A549 (cell line): ENCODE data around the gene CCDC30. TPM values are rescaled to one million over a fixed set of nuclear protein-coding genes. Genes with fewer than 3 reads are reported as not detected.

ENCODE experiments used
- BHLHE40 ChIP-seq: IDR thresholded peaks from 2 replicates; pipeline ENCODE4 v1.6.1; 2012; ENCODE audit warnings: low read depth, low read length, inconsistent platforms
- CBX8 ChIP-seq: fragments of 200-600 bp; sonication (generic); IDR thresholded peaks from 2 replicates; pipeline ENCODE4 v1.6.1; 2016
- CEBPB ChIP-seq, 2 experiments: fragments of >200 bp in 1 of 2; sonication (Bioruptor Twin) in 1 of 2; formaldehyde crosslinking in 1 of 2; IDR thresholded peaks; 2 replicates each; pipeline ENCODE4 v1.6.1; 2012 to 2016
- CHD2 ChIP-seq: fragments of 150-350 bp; IDR thresholded peaks from 2 replicates; pipeline ENCODE4 v1.6.1; 2014; ENCODE audit warnings: low read length; ENCODE audit not compliant: partially characterized antibody
- EHF ChIP-seq: fragments of 250-450 bp; sonication (Bioruptor Pico); IDR thresholded peaks from 2 replicates; pipeline ENCODE4 v1.5.0; 2020; ENCODE audit warnings: mild to moderate bottlenecking
- EHMT2 ChIP-seq: fragments of 200-600 bp; sonication (generic); IDR thresholded peaks from 2 replicates; pipeline ENCODE4 v1.6.1; 2016; ENCODE audit warnings: antibody characterized with exemption, low read depth, mild to moderate bottlenecking, moderate library complexity
- EP300 ChIP-seq, 2 experiments: fragments of >200 bp; sonication (Bioruptor Twin); formaldehyde crosslinking; IDR thresholded peaks; 2 replicates in 1 of 2; 3 replicates in 1 of 2; pipeline ENCODE4 v1.6.1; 2016 to 2017
- ESRRA ChIP-seq: fragments of 150-350 bp; IDR thresholded peaks from 2 replicates; pipeline ENCODE4 v1.6.1; 2014; ENCODE audit warnings: mild to moderate bottlenecking, low read length, borderline replicate concordance
- FOSB ChIP-seq: fragments of 250-450 bp; sonication (Bioruptor Pico); IDR thresholded peaks from 2 replicates; pipeline ENCODE4 v1.5.0; 2020; ENCODE audit warnings: mild to moderate bottlenecking, moderate library complexity
- FOXS1 ChIP-seq: fragments of 250-450 bp; sonication (Bioruptor Pico); IDR thresholded peaks from 2 replicates; pipeline ENCODE4 v1.5.0; 2020; ENCODE audit warnings: mild to moderate bottlenecking, moderate library complexity
- GATA3 ChIP-seq: IDR thresholded peaks from 2 replicates; pipeline ENCODE4 v1.6.1; 2012; ENCODE audit warnings: borderline replicate concordance
- HEYL ChIP-seq: fragments of 250-450 bp; sonication (Bioruptor Pico); IDR thresholded peaks from 2 replicates; pipeline ENCODE4 v1.8.0; 2021; ENCODE audit warnings: mild to moderate bottlenecking, moderate library complexity
- HOXA7 ChIP-seq: fragments of 250-450 bp; sonication (Bioruptor Pico); IDR thresholded peaks from 2 replicates; pipeline ENCODE4 v1.5.0; 2020; ENCODE audit warnings: mild to moderate bottlenecking, moderate library complexity
- HOXB5 ChIP-seq: fragments of 250-450 bp; sonication (Bioruptor Pico); IDR thresholded peaks from 2 replicates; pipeline ENCODE4 v1.5.0; 2020; ENCODE audit warnings: mild to moderate bottlenecking, moderate library complexity
- JUNB ChIP-seq: fragments of >200 bp; sonication (Bioruptor Twin); formaldehyde crosslinking; IDR thresholded peaks from 2 replicates; pipeline ENCODE4 v1.6.1; 2016
- KDM1A ChIP-seq: fragments of 200-600 bp; sonication (generic); IDR thresholded peaks from 2 replicates; pipeline ENCODE4 v1.6.1; 2016; ENCODE audit warnings: low read depth, mild to moderate bottlenecking
- MAFK ChIP-seq: fragments of 450-650 bp; IDR thresholded peaks from 2 replicates; pipeline ENCODE4 v1.6.1; 2014; ENCODE audit not compliant: partially characterized antibody
- MAX ChIP-seq: IDR thresholded peaks from 2 replicates; pipeline ENCODE4 v1.6.1; 2012
- MAZ ChIP-seq: fragments of 150-350 bp; IDR thresholded peaks from 2 replicates; pipeline ENCODE4 v1.6.1; 2014; ENCODE audit warnings: antibody characterized with exemption, low read depth, low read length, borderline replicate concordance
- NPAS2 ChIP-seq: fragments of 250-450 bp; sonication (Bioruptor Pico); IDR thresholded peaks from 2 replicates; pipeline ENCODE4 v1.8.0; 2022; ENCODE audit warnings: mild to moderate bottlenecking, moderate library complexity, borderline replicate concordance
- NR3C1 ChIP-seq: fragments of >200 bp; sonication (Bioruptor Twin); formaldehyde crosslinking; IDR thresholded peaks from 3 replicates; pipeline ENCODE4 v1.6.1; 2017
- PHF8 ChIP-seq: fragments of 200-600 bp; sonication (generic); IDR thresholded peaks from 2 replicates; pipeline ENCODE4 v1.6.1; 2016; ENCODE audit warnings: low read depth, mild to moderate bottlenecking, antibody characterized with exemption, moderate library complexity, borderline replicate concordance
- POLR2A ChIP-seq: IDR thresholded peaks from 2 replicates; pipeline ENCODE4 v1.6.1; 2012; ENCODE audit warnings: mild to moderate bottlenecking, low read length
- RAD21 ChIP-seq, 2 experiments: fragments of >200 bp in 1 of 2; sonication (Bioruptor Twin) in 1 of 2; formaldehyde crosslinking in 1 of 2; IDR thresholded peaks in 1 of 2; conservative IDR thresholded peaks in 1 of 2; 2 replicates in 1 of 2; 3 replicates in 1 of 2; pipeline ENCODE4 v1.6.1; 2012 to 2018; ENCODE audit warnings: inconsistent platforms in 1 of 2
- RCOR1 ChIP-seq: fragments of 150-350 bp; IDR thresholded peaks from 2 replicates; pipeline ENCODE4 v1.6.1; 2014; ENCODE audit warnings: antibody characterized with exemption, low read length, low read depth
- RNF2 ChIP-seq: fragments of 200-600 bp; sonication (generic); IDR thresholded peaks from 2 replicates; pipeline ENCODE4 v1.6.1; 2016; ENCODE audit warnings: low read depth, mild to moderate bottlenecking, antibody characterized with exemption, moderate library complexity, borderline replicate concordance
- SMC3 ChIP-seq: fragments of >200 bp; sonication (Bioruptor Twin); formaldehyde crosslinking; IDR thresholded peaks from 3 replicates; pipeline ENCODE4 v1.6.1; 2018; ENCODE audit warnings: inconsistent platforms
- TFCP2L1 ChIP-seq: fragments of 250-450 bp; sonication (Bioruptor Pico); IDR thresholded peaks from 2 replicates; pipeline ENCODE4 v1.5.0; 2021; ENCODE audit warnings: mild to moderate bottlenecking
- ZFP36 ChIP-seq: fragments of 450-650 bp; IDR thresholded peaks from 2 replicates; pipeline ENCODE4 v1.6.1; 2014; ENCODE audit warnings: borderline replicate concordance; ENCODE audit not compliant: partially characterized antibody
- ZNF302 ChIP-seq: fragments of 250-450 bp; sonication (Bioruptor Pico); IDR thresholded peaks from 2 replicates; pipeline ENCODE4 v1.9.0; 2021; ENCODE audit warnings: inconsistent platforms, mild to moderate bottlenecking, moderate library complexity
- polyA plus RNA-seq, 4 experiments: library from polyadenylated mRNA; depleted of rRNA in 3 of 4; stranded (reverse); fragments of >200 nt; fragmentation: RNase III in 1 of 4; extraction: RNeasy Plus Mini Kit Qiagen cat#74134 plus additional on column Dnase treatment in 1 of 4; gene quantifications; 2 replicates in 3 of 4; 3 replicates in 1 of 4; pipeline ENCODE4 v1.2.3, GENCODE V29; 2011 to 2017
- TF ChIP-seq, protein P1 (sequence below): fragments of >200 bp; sonication (Bioruptor Twin); formaldehyde crosslinking; IDR thresholded peaks from 3 replicates; pipeline ENCODE4 v1.6.1; 2016
- TF ChIP-seq, protein P2 (sequence below): fragments of 150-350 bp; IDR thresholded peaks from 2 replicates; pipeline ENCODE4 v1.6.1; 2014; ENCODE audit warnings: low read depth, mild to moderate bottlenecking, low read length
- TF ChIP-seq, protein P3 (sequence below): fragments of 200-600 bp; sonication (generic); IDR thresholded peaks from 2 replicates; pipeline ENCODE4 v1.6.1; 2016; ENCODE audit warnings: antibody characterized with exemption, mild to moderate bottlenecking, moderate library complexity

Gene CCDC30
- polyA plus RNA-seq, 2 of the 4 experiments (the other 2 are of a cell fraction) = 0.75 to 1.6 TPM

GRCh38 chr1:42682739-42683531, 219.8 kb downstream of the CCDC30 start (continued):
- TF ChIP-seq RCOR1 (no peak), HEYL (CRISPR knock-in tag) (no peak), CHD2 (no peak), CBX8 (no peak), FOXS1 (CRISPR knock-in tag) (no peak), POLR2A (no peak), CEBPB (IDR thresholded peaks at IDR 0.05) (no peak), SMC3 (no peak), ZNF302 (CRISPR knock-in tag) (no peak), EP300 (IDR thresholded peaks at IDR 0.05) (no peak), KDM1A (no peak; the same call in 1 of the 2 replicates), JUNB (no peak), ZFP36 (no peak), GATA3 (no peak), ESRRA (no peak), RNF2 (no peak), RAD21 (conservative IDR thresholded peaks at IDR 0.05 in 1 of 2, IDR thresholded peaks at IDR 0.05 in 1 of 2) (no peak), EHF (CRISPR knock-in tag) (no peak), FOSB (CRISPR knock-in tag) (no peak), MAFK (no peak), NPAS2 (CRISPR knock-in tag) (peak; percentile 30; the same call in 1 of the 2 replicates), MAX (peak; percentile 84), PHF8 (peak; percentile 29; the same call in 1 of the 2 replicates), NR3C1 (no peak), HOXB5 (no peak), BHLHE40 (peak; percentile 58; the same call in 1 of the 2 replicates), TFCP2L1 (CRISPR knock-in tag) (no peak), HOXA7 (CRISPR knock-in tag) (no peak), EHMT2 (no peak), MAZ (no peak)
- TF ChIP-seq, protein P1, sequence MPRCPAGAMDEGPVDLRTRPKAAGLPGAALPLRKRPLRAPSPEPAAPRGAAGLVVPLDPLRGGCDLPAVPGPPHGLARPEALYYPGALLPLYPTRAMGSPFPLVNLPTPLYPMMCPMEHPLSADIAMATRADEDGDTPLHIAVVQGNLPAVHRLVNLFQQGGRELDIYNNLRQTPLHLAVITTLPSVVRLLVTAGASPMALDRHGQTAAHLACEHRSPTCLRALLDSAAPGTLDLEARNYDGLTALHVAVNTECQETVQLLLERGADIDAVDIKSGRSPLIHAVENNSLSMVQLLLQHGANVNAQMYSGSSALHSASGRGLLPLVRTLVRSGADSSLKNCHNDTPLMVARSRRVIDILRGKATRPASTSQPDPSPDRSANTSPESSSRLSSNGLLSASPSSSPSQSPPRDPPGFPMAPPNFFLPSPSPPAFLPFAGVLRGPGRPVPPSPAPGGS = no peak
- TF ChIP-seq, protein P2, sequence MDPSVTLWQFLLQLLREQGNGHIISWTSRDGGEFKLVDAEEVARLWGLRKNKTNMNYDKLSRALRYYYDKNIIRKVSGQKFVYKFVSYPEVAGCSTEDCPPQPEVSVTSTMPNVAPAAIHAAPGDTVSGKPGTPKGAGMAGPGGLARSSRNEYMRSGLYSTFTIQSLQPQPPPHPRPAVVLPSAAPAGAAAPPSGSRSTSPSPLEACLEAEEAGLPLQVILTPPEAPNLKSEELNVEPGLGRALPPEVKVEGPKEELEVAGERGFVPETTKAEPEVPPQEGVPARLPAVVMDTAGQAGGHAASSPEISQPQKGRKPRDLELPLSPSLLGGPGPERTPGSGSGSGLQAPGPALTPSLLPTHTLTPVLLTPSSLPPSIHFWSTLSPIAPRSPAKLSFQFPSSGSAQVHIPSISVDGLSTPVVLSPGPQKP = no peak
- TF ChIP-seq, protein P3, sequence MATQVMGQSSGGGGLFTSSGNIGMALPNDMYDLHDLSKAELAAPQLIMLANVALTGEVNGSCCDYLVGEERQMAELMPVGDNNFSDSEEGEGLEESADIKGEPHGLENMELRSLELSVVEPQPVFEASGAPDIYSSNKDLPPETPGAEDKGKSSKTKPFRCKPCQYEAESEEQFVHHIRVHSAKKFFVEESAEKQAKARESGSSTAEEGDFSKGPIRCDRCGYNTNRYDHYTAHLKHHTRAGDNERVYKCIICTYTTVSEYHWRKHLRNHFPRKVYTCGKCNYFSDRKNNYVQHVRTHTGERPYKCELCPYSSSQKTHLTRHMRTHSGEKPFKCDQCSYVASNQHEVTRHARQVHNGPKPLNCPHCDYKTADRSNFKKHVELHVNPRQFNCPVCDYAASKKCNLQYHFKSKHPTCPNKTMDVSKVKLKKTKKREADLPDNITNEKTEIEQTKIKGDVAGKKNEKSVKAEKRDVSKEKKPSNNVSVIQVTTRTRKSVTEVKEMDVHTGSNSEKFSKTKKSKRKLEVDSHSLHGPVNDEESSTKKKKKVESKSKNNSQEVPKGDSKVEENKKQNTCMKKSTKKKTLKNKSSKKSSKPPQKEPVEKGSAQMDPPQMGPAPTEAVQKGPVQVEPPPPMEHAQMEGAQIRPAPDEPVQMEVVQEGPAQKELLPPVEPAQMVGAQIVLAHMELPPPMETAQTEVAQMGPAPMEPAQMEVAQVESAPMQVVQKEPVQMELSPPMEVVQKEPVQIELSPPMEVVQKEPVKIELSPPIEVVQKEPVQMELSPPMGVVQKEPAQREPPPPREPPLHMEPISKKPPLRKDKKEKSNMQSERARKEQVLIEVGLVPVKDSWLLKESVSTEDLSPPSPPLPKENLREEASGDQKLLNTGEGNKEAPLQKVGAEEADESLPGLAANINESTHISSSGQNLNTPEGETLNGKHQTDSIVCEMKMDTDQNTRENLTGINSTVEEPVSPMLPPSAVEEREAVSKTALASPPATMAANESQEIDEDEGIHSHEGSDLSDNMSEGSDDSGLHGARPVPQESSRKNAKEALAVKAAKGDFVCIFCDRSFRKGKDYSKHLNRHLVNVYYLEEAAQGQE = no peak
- TF ChIP-seq, all 56 proteins: peak for 7
